Skeletal muscle satellite cell (primary cell): Measurements from ENCODE around the gene TSHZ2.
"Not testable (repeated sequence)": the region's sequence is repeated elsewhere in the genome, so short reads cannot be mapped to it uniquely, and the experiment has no call there.

Experiments
- H3K27me3 ChIP-seq: 2 replicates; pipeline ENCODE4 v1.7.0; 2013; ENCODE audit warnings: low read length; ENCODE audit not compliant: control insufficient read depth, insufficient read depth
- H3K36me3 ChIP-seq: 2 replicates; pipeline ENCODE4 v1.7.0; 2013; ENCODE audit warnings: mild to moderate bottlenecking, control low read depth, low read length; ENCODE audit not compliant: insufficient read depth
- H3K4me1 ChIP-seq: 2 replicates; pipeline ENCODE4 v1.7.0; 2013; ENCODE audit warnings: low read length; ENCODE audit not compliant: control insufficient read depth, insufficient read depth
- H3K4me2 ChIP-seq: 2 replicates; pipeline ENCODE4 v1.7.0; 2013; ENCODE audit warnings: mild to moderate bottlenecking, low read length
- H3K4me3 ChIP-seq: 2 replicates; pipeline ENCODE4 v1.7.0; 2013; ENCODE audit warnings: low read length
- H3K9ac ChIP-seq: 2 replicates; pipeline ENCODE4 v1.7.0; 2013; ENCODE audit warnings: mild to moderate bottlenecking, low read depth, low read length, moderate library complexity
- H3K9me3 ChIP-seq: replicated peaks from 2 replicates; pipeline ENCODE4 v1.7.0; 2013; ENCODE audit warnings: mild to moderate bottlenecking, control low read depth, low read length

The TSHZ2 gene

GRCh38 chr20:53020376-53020775 lies 48.2 kb downstream of the TSHZ2 start:
- Histone ChIP-seq H3K9ac (no peak overlapping the region), H3K9me3 (no peaks in the 10 kb centered on the region), H3K36me3 (no peaks in the 10 kb centered on the region), H3K4me1 (no peaks in the 10 kb centered on the region), H3K4me2 (no peak overlapping the region), H3K4me3 (no peak overlapping the region), H3K27me3 (no peaks in the 10 kb centered on the region)

- no peaks in the 10 kb centered on the region for H3K27me3 ChIP-seq
- no peak overlapping the region for H3K4me3 ChIP-seq
- H3K4me2 ChIP-seq: no peak overlapping the region
- H3K9me3 ChIP-seq: no peaks in the 10 kb centered on the region
- H3K9ac ChIP-seq: no peak overlapping the region
- no peaks in the 10 kb centered on the region for H3K36me3 ChIP-seq
- no peaks in the 10 kb centered on the region for H3K4me1 ChIP-seq
Measured at GRCh38 chr20:53020834-53021233, 48.7 kb downstream of the TSHZ2 start.

GRCh38 chr20:53021934-53022333 lies 49.8 kb downstream of the TSHZ2 start:
- no peaks in the 10 kb centered on the region for H3K4me1 ChIP-seq
- H3K9me3 ChIP-seq: no peaks in the 10 kb centered on the region
- H3K27me3 ChIP-seq: no peaks in the 10 kb centered on the region
- no peak overlapping the region for H3K9ac ChIP-seq
- no peak overlapping the region for H3K4me2 ChIP-seq
- H3K36me3 ChIP-seq: no peaks in the 10 kb centered on the region
- no peak overlapping the region for H3K4me3 ChIP-seq

GRCh38 chr20:53023732-53024520 lies 51.8 kb downstream of the TSHZ2 start:
- Histone ChIP-seq H3K36me3 (no peaks in the 10 kb centered on the region), H3K4me1 (no peaks in the 10 kb centered on the region), H3K9ac (no peak overlapping the region), H3K4me2 (no peak overlapping the region), H3K4me3 (no peak overlapping the region), H3K27me3 (no peaks in the 10 kb centered on the region), H3K9me3 (no peaks in the 10 kb centered on the region)

GRCh38 chr20:53024653-53025052 lies 52.5 kb downstream of the TSHZ2 start:
- H3K4me3 ChIP-seq, H3K9ac ChIP-seq, H3K4me2 ChIP-seq, H3K27me3 ChIP-seq, H3K36me3 ChIP-seq, H3K9me3 ChIP-seq, H3K4me1 ChIP-seq: not testable (repeated sequence)

- H3K9me3 ChIP-seq: no peaks in the 10 kb centered on the region
- H3K4me2 ChIP-seq: no peak overlapping the region
- no peak overlapping the region for H3K9ac ChIP-seq
- no peaks in the 10 kb centered on the region for H3K4me1 ChIP-seq
- no peaks in the 10 kb centered on the region for H3K36me3 ChIP-seq
- H3K4me3 ChIP-seq: no peak overlapping the region
- H3K27me3 ChIP-seq: no peaks in the 10 kb centered on the region
Measured at GRCh38 chr20:53027089-53027488, 54.9 kb downstream of the TSHZ2 start.

GRCh38 chr20:53028337-53029007 lies 56.3 kb downstream of the TSHZ2 start:
- Histone ChIP-seq H3K4me3 (no peak overlapping the region), H3K4me1 (no peaks in the 10 kb centered on the region), H3K4me2 (no peak overlapping the region), H3K9ac (no peak overlapping the region), H3K27me3 (no peaks in the 10 kb centered on the region), H3K36me3 (no peaks in the 10 kb centered on the region), H3K9me3 (no peaks in the 10 kb centered on the region)

- H3K36me3 ChIP-seq: no peaks in the 10 kb centered on the region
- H3K4me2 ChIP-seq: no peak overlapping the region
- no peak overlapping the region for H3K4me3 ChIP-seq
- no peaks in the 10 kb centered on the region for H3K9me3 ChIP-seq
- no peaks in the 10 kb centered on the region for H3K27me3 ChIP-seq
- H3K9ac ChIP-seq: no peak overlapping the region
- H3K4me1 ChIP-seq: no peaks in the 10 kb centered on the region
Measured at GRCh38 chr20:53030061-53030460, 57.9 kb downstream of the TSHZ2 start.

GRCh38 chr20:53032046-53032445 lies 59.9 kb downstream of the TSHZ2 start:
- no peaks in the 10 kb centered on the region for H3K36me3 ChIP-seq
- H3K4me3 ChIP-seq: no peak overlapping the region
- no peaks in the 10 kb centered on the region for H3K9me3 ChIP-seq
- no peak overlapping the region for H3K9ac ChIP-seq
- no peaks in the 10 kb centered on the region for H3K27me3 ChIP-seq
- H3K4me1 ChIP-seq: no peaks in the 10 kb centered on the region
- H3K4me2 ChIP-seq: no peak overlapping the region

GRCh38 chr20:53032478-53032932 lies 60.3 kb downstream of the TSHZ2 start:
- H3K4me3 ChIP-seq: no peak overlapping the region
- H3K36me3 ChIP-seq: no peaks in the 10 kb centered on the region
- H3K27me3 ChIP-seq: no peaks in the 10 kb centered on the region
- no peaks in the 10 kb centered on the region for H3K9me3 ChIP-seq
- H3K4me1 ChIP-seq: no peaks in the 10 kb centered on the region
- no peak overlapping the region for H3K4me2 ChIP-seq
- no peak overlapping the region for H3K9ac ChIP-seq

- no peaks in the 10 kb centered on the region for H3K27me3 ChIP-seq
- no peaks in the 10 kb centered on the region for H3K4me1 ChIP-seq
- H3K36me3 ChIP-seq: no peaks in the 10 kb centered on the region
- H3K9ac ChIP-seq: no peak overlapping the region
- H3K4me3 ChIP-seq: no peak overlapping the region
- H3K9me3 ChIP-seq: no peaks in the 10 kb centered on the region
- no peak overlapping the region for H3K4me2 ChIP-seq
Measured at GRCh38 chr20:53033176-53033575, 61.0 kb downstream of the TSHZ2 start.

- Histone ChIP-seq H3K4me1 (no peaks in the 10 kb centered on the region), H3K9me3 (no peaks in the 10 kb centered on the region), H3K4me2 (no peak overlapping the region), H3K36me3 (no peaks in the 10 kb centered on the region), H3K27me3 (no peaks in the 10 kb centered on the region), H3K4me3 (no peak overlapping the region), H3K9ac (no peak overlapping the region)
Measured at GRCh38 chr20:53034899-53035298, 62.7 kb downstream of the TSHZ2 start.
